Endothelial cell of umbilical vein (primary cell): ENCODE measurements around the gene RANBP17. TPM values are rescaled to one million over a fixed set of nuclear protein-coding genes. Genes with fewer than 3 reads are reported as not detected.

Source experiments
- BruUV-seq: library from RNA; stranded (reverse); fragments of 400-500 nt; replicated peaks from 2 replicates; lab custom pipeline; 2021; lab: Mats Ljungman, UMichigan
- CTCF ChIA-PET: fragments of 300-600, 350-600 bp; sonication (Branson Sonifier 250); formaldehyde crosslinking; loops from one replicate; lab custom pipeline; 2021; ENCODE audit warnings: antibody characterized with exemption, inconsistent platforms; lab: Charles Lee
- POLR2A ChIA-PET: fragments of 300-600, 350-600 bp; sonication (Branson Sonifier 250); formaldehyde crosslinking; loops from one replicate; lab custom pipeline; 2021; ENCODE audit warnings: antibody characterized with exemption, inconsistent platforms; lab: Charles Lee
- DNase-seq: peaks from one replicate; pipeline ENCODE4 v3.0.0-alpha.2; 2011; ENCODE audit warnings: low read depth, low spot score
- FAIRE-seq: peaks from 2 replicates; lab custom pipeline; 2011; peaks lifted over from hg19 to GRCh38; lab: Jason Lieb, UNC
- H2AFZ ChIP-seq: 2 replicates; pipeline ENCODE4 v1.6.0; 2012; ENCODE audit warnings: low read depth, low read length, control low read depth, inconsistent platforms
- H3K27ac ChIP-seq: 2 replicates; pipeline ENCODE4 v1.5.1; 2011; ENCODE audit warnings: low read depth, mild to moderate bottlenecking, control low read depth, low read length, moderate library complexity; ENCODE audit not compliant: insufficient read depth
- H3K27me3 ChIP-seq, 2 experiments: 2 replicates each; pipeline versions ENCODE4 v1.6.0 to v1.6.1; 2011; ENCODE audit warnings: low read length in 2 of 2, mixed read lengths in 1 of 2; ENCODE audit not compliant: control insufficient read depth in 2 of 2, insufficient read depth in 2 of 2
- H3K36me3 ChIP-seq, 2 experiments: 2 replicates in 1 of 2; 3 replicates in 1 of 2; pipeline ENCODE4 v1.5.1; 2011; ENCODE audit warnings: low read length in 2 of 2, mild to moderate bottlenecking in 1 of 2, moderate library complexity in 1 of 2; ENCODE audit not compliant: control insufficient read depth in 2 of 2, insufficient read depth in 2 of 2; ENCODE audit errors: extremely low read depth in 1 of 2
- H3K4me1 ChIP-seq: 3 replicates; pipeline ENCODE4 v1.5.1; 2011; ENCODE audit warnings: mild to moderate bottlenecking, low read length; ENCODE audit not compliant: control insufficient read depth, insufficient read depth; ENCODE audit errors: extremely low read depth
- H3K4me2 ChIP-seq: 2 replicates; pipeline ENCODE4 v1.6.1; 2011; ENCODE audit warnings: low read length, control low read depth, mixed read lengths; ENCODE audit not compliant: insufficient read depth
- H3K4me3 ChIP-seq, 3 experiments: fragments of 200-600 bp in 1 of 3; sonication (generic), shearing (Covaris generic) in 1 of 3; replicated peaks in 1 of 3; 2 replicates each; pipeline ENCODE4 v1.5.1; 2011 to 2016; ENCODE audit warnings: control low read depth in 3 of 3, low read length in 3 of 3, mild to moderate bottlenecking in 2 of 3, inconsistent platforms in 1 of 3, low read depth in 1 of 3, moderate library complexity in 1 of 3; ENCODE audit not compliant: insufficient read depth in 1 of 3
- H3K79me2 ChIP-seq: 2 replicates; pipeline ENCODE4 v1.6.0; 2012; ENCODE audit warnings: low read length, inconsistent platforms; ENCODE audit not compliant: control insufficient read depth, insufficient read depth
- H3K9ac ChIP-seq: replicated peaks from 2 replicates; pipeline ENCODE3; 2011; ENCODE audit warnings: low read length, control low read depth; ENCODE audit not compliant: insufficient read depth; ENCODE audit errors: extremely low read depth
- H3K9me1 ChIP-seq: replicated peaks from 3 replicates; pipeline ENCODE4 v1.6.0; 2011; ENCODE audit warnings: mild to moderate bottlenecking, low read length; ENCODE audit not compliant: control insufficient read depth, insufficient read depth; ENCODE audit errors: extremely low read depth
- H3K9me3 ChIP-seq: replicated peaks from 2 replicates; pipeline ENCODE4 v1.5.1; 2012; ENCODE audit warnings: low read length, inconsistent platforms; ENCODE audit not compliant: control insufficient read depth, insufficient read depth
- H4K20me1 ChIP-seq: replicated peaks from 2 replicates; pipeline ENCODE3; 2011; ENCODE audit warnings: mild to moderate bottlenecking, low read length; ENCODE audit not compliant: control insufficient read depth, insufficient read depth; ENCODE audit errors: extremely low read depth
- EZH2 ChIP-seq: IDR thresholded peaks from 2 replicates; pipeline ENCODE4 v1.6.1; 2012; ENCODE audit warnings: borderline replicate concordance, low read depth, mild to moderate bottlenecking, moderate library complexity, low read length, inconsistent platforms; ENCODE audit not compliant: severe bottlenecking
- FOS ChIP-seq: IDR thresholded peaks from 2 replicates; pipeline ENCODE4 v1.6.1; 2011; ENCODE audit warnings: mild to moderate bottlenecking, low read length, moderate library complexity, borderline replicate concordance; ENCODE audit not compliant: insufficient read depth
- GATA2 ChIP-seq: IDR thresholded peaks from 2 replicates; pipeline ENCODE4 v1.7.0; 2011; ENCODE audit warnings: low read depth, mild to moderate bottlenecking, moderate library complexity, mixed read lengths, low read length; ENCODE audit not compliant: insufficient read length, insufficient read depth
- JUN ChIP-seq: IDR thresholded peaks from 2 replicates; pipeline ENCODE4 v1.6.1; 2011; ENCODE audit warnings: borderline replicate concordance, low read depth; ENCODE audit not compliant: insufficient read length, insufficient read depth
- MAX ChIP-seq: IDR thresholded peaks from 2 replicates; pipeline ENCODE4 v1.6.1; 2011; ENCODE audit not compliant: insufficient read depth, insufficient read length
- MYC ChIP-seq: IDR thresholded peaks from one replicate; pipeline ENCODE4 v1.6.1; 2011; ENCODE audit warnings: mild to moderate bottlenecking, low read depth, low read length
- POLR2A ChIP-seq: IDR thresholded peaks from 2 replicates; pipeline ENCODE4 v1.6.1; 2012; ENCODE audit warnings: low read depth, mild to moderate bottlenecking, control low read depth, low read length
- POLR2AphosphoS5 ChIP-seq: IDR thresholded peaks from 2 replicates; pipeline ENCODE4 v1.6.1; 2012; ENCODE audit warnings: low read depth, mild to moderate bottlenecking, control low read depth, low read length, moderate library complexity; ENCODE audit not compliant: insufficient read depth
- dilution Hi-C: fragments of 300-500 bp; cut with MboI; formaldehyde crosslinking; loops from one replicate; pipeline ENCODE4 v1.15.0; 2019; ENCODE audit warnings: low sequenced_read_pairs; ENCODE audit not compliant: extremely low pct_ligation_motif_present
- intact Hi-C: fragments of 100-400 bp; cut with micrococcal nuclease; formaldehyde crosslinking; loops from one replicate; pipeline ENCODE4 v1.10.0; 2022
- polyA plus RNA-seq, 4 experiments: library from polyadenylated mRNA; depleted of rRNA in 3 of 4; stranded (reverse) in 3 of 4; unstranded in 1 of 4; fragments of >200 nt; gene quantifications; 2 replicates each; pipeline versions ENCODE4 v1.2.1 to v1.2.3, GENCODE V29; 2011 to 2012; ENCODE audit warnings: missing spikeins in 1 of 4
- total RNA-seq: library from RNA; stranded (reverse); gene quantifications from 2 replicates; pipeline ENCODE4 v1.2.3, GENCODE V29; 2021
- TF ChIP-seq, protein P1 (sequence below), 2 donors: IDR thresholded peaks; 1 replicate in 1 of 2; 2 replicates in 1 of 2; pipeline ENCODE4 v1.5.1; 2011; ENCODE audit warnings: low read length in 2 of 2, mild to moderate bottlenecking in 2 of 2, moderate library complexity in 2 of 2, control low read depth in 1 of 2, inconsistent platforms in 1 of 2, low read depth in 1 of 2; ENCODE audit not compliant: insufficient read depth in 1 of 2; ENCODE audit errors: extremely low read depth in 1 of 2

Gene RANBP17
- total and polyA plus RNA-seq, 2 donors (not counting 3 experiments of a cell fraction or from before 2014, with no cell fraction given), result 5.6 to 13.6 TPM

DNA sequence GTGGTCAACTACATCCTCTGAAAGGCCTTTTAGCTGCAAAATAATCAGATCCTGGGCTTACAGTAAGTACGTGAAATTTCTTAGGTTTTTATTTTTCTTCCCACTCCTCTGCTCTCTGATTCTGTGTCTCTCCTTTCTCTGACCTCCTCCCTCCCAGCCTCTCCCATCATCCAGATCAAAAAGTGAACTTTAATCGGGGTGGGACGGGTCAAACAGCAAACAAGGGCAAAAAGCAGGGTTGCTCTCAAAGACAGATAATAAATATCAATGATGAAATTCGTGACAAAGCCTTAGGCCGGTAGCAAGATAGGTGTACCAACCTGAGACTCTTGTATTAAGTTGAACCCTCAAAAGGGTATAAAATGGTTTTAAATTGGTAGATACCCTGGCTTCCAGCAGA is 76.1 kb downstream of the RANBP17 start:
- BruUV-seq, result no TSS peak
- CTCF ChIA-PET, result interaction anchor here (1.1 kb wide), 1 partner anchor 21 kb away, joined by 3 read pairs; no protein-coding TSS in a partner anchor
- Histone ChIP-seq H3K36me3 (no peaks in the 10 kb centered on the region), H3K27ac (no peak overlapping the region), H4K20me1 (no peaks in the 10 kb centered on the region), H3K9me3 (no peaks in the 10 kb centered on the region), H3K4me3 (no peak overlapping the region), H3K4me2 (no peak overlapping the region), H3K79me2 (no peaks in the 10 kb centered on the region), H3K4me1 (no peaks in the 10 kb centered on the region), H2AFZ (no peak overlapping the region), H3K27me3 (no peaks in the 10 kb centered on the region), H3K9ac (no peak overlapping the region), H3K9me1 (no peaks in the 10 kb centered on the region)
- no peak for FAIRE-seq
- DNase-seq, result no peak
- TF ChIP-seq, protein P1, sequence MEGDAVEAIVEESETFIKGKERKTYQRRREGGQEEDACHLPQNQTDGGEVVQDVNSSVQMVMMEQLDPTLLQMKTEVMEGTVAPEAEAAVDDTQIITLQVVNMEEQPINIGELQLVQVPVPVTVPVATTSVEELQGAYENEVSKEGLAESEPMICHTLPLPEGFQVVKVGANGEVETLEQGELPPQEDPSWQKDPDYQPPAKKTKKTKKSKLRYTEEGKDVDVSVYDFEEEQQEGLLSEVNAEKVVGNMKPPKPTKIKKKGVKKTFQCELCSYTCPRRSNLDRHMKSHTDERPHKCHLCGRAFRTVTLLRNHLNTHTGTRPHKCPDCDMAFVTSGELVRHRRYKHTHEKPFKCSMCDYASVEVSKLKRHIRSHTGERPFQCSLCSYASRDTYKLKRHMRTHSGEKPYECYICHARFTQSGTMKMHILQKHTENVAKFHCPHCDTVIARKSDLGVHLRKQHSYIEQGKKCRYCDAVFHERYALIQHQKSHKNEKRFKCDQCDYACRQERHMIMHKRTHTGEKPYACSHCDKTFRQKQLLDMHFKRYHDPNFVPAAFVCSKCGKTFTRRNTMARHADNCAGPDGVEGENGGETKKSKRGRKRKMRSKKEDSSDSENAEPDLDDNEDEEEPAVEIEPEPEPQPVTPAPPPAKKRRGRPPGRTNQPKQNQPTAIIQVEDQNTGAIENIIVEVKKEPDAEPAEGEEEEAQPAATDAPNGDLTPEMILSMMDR (IDR thresholded peaks at IDR 0.05; ENCODE audit: extremely low read depth in 1 of 2, insufficient read depth in 1 of 2, low read depth in 1 of 2, low read length in 2 of 2), result no peak
- TF ChIP-seq EZH2 (no peak), GATA2 (no peak), MYC (no peak), JUN (no peak), POLR2A (no peak), FOS (no peak), POLR2AphosphoS5 (no peak), MAX (no peak)
- dilution Hi-C loops, result no loop called here
- POLR2A ChIA-PET, result no interaction called here
- intact Hi-C loops, result no loop called here
